Right lobe of liver (tissue), 6 donors: ENCODE results near the gene SCN2A. TPM values are rescaled to one million over a fixed set of nuclear protein-coding genes. Genes with fewer than 3 reads are reported as not detected.

Experiments
- ATAC-seq, 4 donors: fragments of 200-7000 bp; cut with Tn5 transposase; one replicate each; pipeline ENCODE4 v1.9.1; 2020; ENCODE audit warnings: mild to moderate bottlenecking in 4 of 4, moderate library complexity in 4 of 4
- DNase-seq, 3 donors: peaks; one replicate each; pipeline ENCODE4 v3.0.0-alpha.2; 2020
- H3K27ac ChIP-seq, 3 donors: fragments of 200-600 bp; one replicate each; pipeline ENCODE4 v1.8.0; 2022
- H3K27me3 ChIP-seq, 2 donors: fragments of 200-600 bp; one replicate each; pipeline ENCODE4 v1.8.0; 2022
- H3K36me3 ChIP-seq, 4 donors: fragments of 200-600 bp; sonication (generic) in 1 of 4; one replicate each; pipeline versions ENCODE4 v1.5.1 to v1.8.0; 2017 to 2022; ENCODE audit warnings: control low read depth in 1 of 4
- H3K4me1 ChIP-seq, 4 donors: fragments of 200-600 bp; sonication (generic) in 1 of 4; one replicate each; pipeline versions ENCODE4 v1.5.1 to v1.8.0; 2017 to 2022; ENCODE audit warnings: control low read depth in 1 of 4
- H3K4me3 ChIP-seq, 3 donors: fragments of 200-600 bp; one replicate each; pipeline ENCODE4 v1.8.0; 2022
- H3K9me3 ChIP-seq, 4 donors: fragments of 200-600 bp; sonication (generic) in 1 of 4; one replicate each; pipeline versions ENCODE4 v1.5.1 to v1.8.0; 2017 to 2022; ENCODE audit warnings: control low read depth in 1 of 4
- CTCF ChIP-seq, 4 donors: fragments of 200-600 bp in 3 of 4; fragments of 450-650 bp in 1 of 4; IDR thresholded peaks; one replicate each; pipeline versions ENCODE4 v1.5.1 to v1.8.0; 2016 to 2022; ENCODE audit warnings: antibody characterized with exemption in 4 of 4, mild to moderate bottlenecking in 2 of 4
- POLR2A ChIP-seq: fragments of 450-650 bp; IDR thresholded peaks from one replicate; pipeline ENCODE4 v1.6.1; 2017; ENCODE audit warnings: antibody characterized with exemption, mild to moderate bottlenecking
- WGBS: methylation state at CpG from one replicate; pipeline ENCODE4 v1.1.6; 2018; ENCODE audit warnings: low coverage, low lambda C conversion rate; ENCODE audit not compliant: insufficient coverage; ENCODE audit errors: missing lambda C conversion rate; 5-methylcytosine and 5-hydroxymethylcytosine counted together
- intact Hi-C, 2 donors: fragments of 100-400 bp; cut with DNase I; formaldehyde crosslinking; loops; one replicate each; pipeline versions ENCODE4 v1.11.2 to v1.14.1; 2022
- total RNA-seq, 6 experiments: library from RNA; depleted of rRNA in 2 of 6; stranded (reverse); fragments of >200 nt in 2 of 6; fragmentation: NEBNext Ultra II Directional in 3 of 6; extraction: Animal tissue kit (Norgen Biotek cat#: 25700) in 3 of 6; gene quantifications; one replicate each; pipeline versions ENCODE4 v1.1.0 to v1.2.4, GENCODE V29; 2016 to 2023
- donor health status: DM: no; HTN: yes; CAD: no.
- donor health status: DM: no; HTN: no; CAD: no.
- donor health status: DM: no; HTN: no; CAD: no.
- donor health status: DM: no; HTN: yes; CAD: no.
- donor health status: DM: no; HTN: yes; CAD: no.

The SCN2A gene
- total RNA-seq, 6 experiments from 2014 or later: 0.12 to 0.27 TPM; not detected in 4

GRCh38 chr2:165240916-165241315 lies 1.7 kb downstream of the SCN2A start:
- WGBS: 67% methylated on average over 2 of the region's 2 CpGs
- Histone ChIP-seq H3K36me3 (no peaks in the 10 kb centered on the region), H3K4me3 (no peak overlapping the region), H3K9me3 (no peaks in the 10 kb centered on the region), H3K27me3 (no peaks in the 10 kb centered on the region), H3K4me1 (no peaks in the 10 kb centered on the region), H3K27ac (no peak overlapping the region)
- intact Hi-C loops: no loop called here
- no peak for DNase-seq
- TF ChIP-seq CTCF (IDR thresholded peaks at IDR 0.05) (no peak), POLR2A (no peak)
- no peak for ATAC-seq

- Histone ChIP-seq H3K27me3 (no peaks in the 10 kb centered on the region), H3K36me3 (no peaks in the 10 kb centered on the region), H3K27ac (no peak overlapping the region), H3K9me3 (no peaks in the 10 kb centered on the region), H3K4me1 (no peaks in the 10 kb centered on the region), H3K4me3 (no peak overlapping the region)
- TF ChIP-seq CTCF (IDR thresholded peaks at IDR 0.05): no peak
- ATAC-seq: no peak
- intact Hi-C loops: no loop called here
- WGBS: 36% methylated on average over 5 of the region's 5 CpGs
- DNase-seq: no peak
Measured at GRCh38 chr2:165245081-165245793, 6.0 kb downstream of the SCN2A start.

- no peak for DNase-seq
- Histone ChIP-seq H3K27ac (no peak overlapping the region), H3K27me3 (no peaks in the 10 kb centered on the region), H3K4me3 (no peak overlapping the region), H3K36me3 (no peaks in the 10 kb centered on the region), H3K9me3 (no peaks in the 10 kb centered on the region), H3K4me1 (no peaks in the 10 kb centered on the region)
- no peak for ATAC-seq
- WGBS: 60% methylated on average over 2 of the region's 2 CpGs
- intact Hi-C loops: no loop called here
- TF ChIP-seq CTCF (IDR thresholded peaks at IDR 0.05): no peak
- no peak for TF ChIP-seq POLR2A
Measured at GRCh38 chr2:165248238-165248637, 9.0 kb downstream of the SCN2A start.

GRCh38 chr2:165251366-165251765 lies 12.2 kb downstream of the SCN2A start:
- Histone ChIP-seq H3K4me3 (no peak overlapping the region), H3K36me3 (no peaks in the 10 kb centered on the region), H3K27ac (no peak overlapping the region), H3K4me1 (no peaks in the 10 kb centered on the region), H3K27me3 (no peaks in the 10 kb centered on the region), H3K9me3 (no peaks in the 10 kb centered on the region)
- ATAC-seq: no peak
- TF ChIP-seq CTCF (IDR thresholded peaks at IDR 0.05) (no peak), POLR2A (no peak)
- DNase-seq: no peak
- intact Hi-C loops: no loop called here
- WGBS: 64% methylated on average over 4 of the region's 4 CpGs

- TF ChIP-seq POLR2A (no peak), CTCF (IDR thresholded peaks at IDR 0.05) (no peak)
- no peaks in the 10 kb centered on the region for H3K36me3 ChIP-seq
- ATAC-seq (no peak), DNase-seq (no peak)
- H3K4me3 ChIP-seq: no peak overlapping the region
- H3K4me1 ChIP-seq: no peaks in the 10 kb centered on the region
- H3K9me3 ChIP-seq: no peaks in the 10 kb centered on the region
- intact Hi-C loops: no loop called here
- no peaks in the 10 kb centered on the region for H3K27me3 ChIP-seq
- H3K27ac ChIP-seq: no peak overlapping the region
Measured at GRCh38 chr2:165253178-165253577, 14.0 kb downstream of the SCN2A start.
